WI38 (cell line): ENCODE data around the gene RPP14.

Source experiments
- H3K4me3 ChIP-seq: 2 replicates; pipeline ENCODE4 v1.5.1; 2011; ENCODE audit warnings: low read depth, mild to moderate bottlenecking, control low read depth, low read length
- TF ChIP-seq, protein P1 (sequence below): IDR thresholded peaks from 2 replicates; pipeline ENCODE4 v1.5.1; 2012; ENCODE audit warnings: low read depth, mild to moderate bottlenecking, control low read depth, low read length

The RPP14 gene

DNA sequence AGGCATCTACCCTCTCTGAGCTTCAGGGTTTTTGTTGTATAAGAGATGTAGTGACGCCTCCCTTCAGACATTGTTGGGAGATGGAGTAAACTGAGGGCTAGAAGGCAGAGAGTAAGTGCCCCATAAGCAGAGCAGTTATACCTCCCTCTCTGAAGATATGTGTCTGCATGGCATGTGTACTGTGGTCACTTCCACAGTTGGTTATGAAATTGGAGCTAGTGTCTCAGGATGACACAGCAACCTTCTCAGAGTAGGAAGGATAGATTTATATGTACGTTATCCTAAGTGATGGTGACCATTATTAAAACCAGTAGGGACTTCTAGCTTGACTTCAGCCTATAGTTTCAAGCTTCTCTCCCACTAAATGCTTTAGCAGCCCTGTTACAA lies 44.6 kb downstream of the RPP14 start:
- no peak overlapping the region for H3K4me3 ChIP-seq
- TF ChIP-seq, protein P1, sequence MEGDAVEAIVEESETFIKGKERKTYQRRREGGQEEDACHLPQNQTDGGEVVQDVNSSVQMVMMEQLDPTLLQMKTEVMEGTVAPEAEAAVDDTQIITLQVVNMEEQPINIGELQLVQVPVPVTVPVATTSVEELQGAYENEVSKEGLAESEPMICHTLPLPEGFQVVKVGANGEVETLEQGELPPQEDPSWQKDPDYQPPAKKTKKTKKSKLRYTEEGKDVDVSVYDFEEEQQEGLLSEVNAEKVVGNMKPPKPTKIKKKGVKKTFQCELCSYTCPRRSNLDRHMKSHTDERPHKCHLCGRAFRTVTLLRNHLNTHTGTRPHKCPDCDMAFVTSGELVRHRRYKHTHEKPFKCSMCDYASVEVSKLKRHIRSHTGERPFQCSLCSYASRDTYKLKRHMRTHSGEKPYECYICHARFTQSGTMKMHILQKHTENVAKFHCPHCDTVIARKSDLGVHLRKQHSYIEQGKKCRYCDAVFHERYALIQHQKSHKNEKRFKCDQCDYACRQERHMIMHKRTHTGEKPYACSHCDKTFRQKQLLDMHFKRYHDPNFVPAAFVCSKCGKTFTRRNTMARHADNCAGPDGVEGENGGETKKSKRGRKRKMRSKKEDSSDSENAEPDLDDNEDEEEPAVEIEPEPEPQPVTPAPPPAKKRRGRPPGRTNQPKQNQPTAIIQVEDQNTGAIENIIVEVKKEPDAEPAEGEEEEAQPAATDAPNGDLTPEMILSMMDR, result no peak

DNA sequence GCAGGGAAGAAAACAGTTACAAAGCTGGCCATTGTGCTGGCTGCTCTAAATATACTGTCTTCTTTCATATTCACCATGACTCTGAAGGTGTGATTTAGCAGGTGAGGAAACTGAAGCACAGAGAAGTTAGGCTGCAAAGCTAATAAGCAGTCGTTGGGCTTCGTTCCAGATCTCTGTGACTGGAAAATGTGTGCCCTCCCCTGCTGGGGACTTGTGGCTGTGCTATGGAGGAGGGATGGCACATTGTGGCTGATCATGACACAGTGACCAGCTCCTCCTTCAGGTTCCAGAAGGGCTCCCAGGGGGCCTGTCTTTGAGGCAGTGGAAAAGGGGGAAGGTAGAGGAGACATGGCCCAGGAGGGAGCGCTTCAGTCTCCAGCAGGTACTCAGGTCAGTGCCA lies 45.9 kb downstream of the RPP14 start:
- no peak overlapping the region for H3K4me3 ChIP-seq
- TF ChIP-seq, protein P1, result no peak

DNA sequence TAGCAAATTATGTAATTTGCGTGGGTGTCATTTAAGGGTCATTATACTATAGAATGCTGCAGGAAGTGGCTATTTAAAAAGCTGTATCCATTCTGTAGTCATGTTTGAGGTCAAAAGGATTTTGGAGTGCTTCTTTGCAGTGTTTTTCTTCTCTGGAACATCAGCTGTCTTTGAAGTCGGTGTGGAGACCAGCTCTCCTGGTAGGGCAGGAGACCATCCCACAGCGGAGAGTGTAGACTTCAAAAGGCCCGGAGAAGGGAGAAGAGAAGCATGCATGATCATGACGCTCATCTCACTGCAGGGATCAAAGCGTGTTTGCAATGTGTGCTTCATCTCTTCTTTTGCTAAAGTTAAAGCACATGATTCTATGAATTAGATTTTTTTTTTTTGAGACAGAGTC lies 46.6 kb downstream of the RPP14 start:
- TF ChIP-seq, protein P1, result no peak
- no peak overlapping the region for H3K4me3 ChIP-seq

- TF ChIP-seq, protein P1, result peak; percentile 8; the same call in 1 of the 2 replicates
- no peak overlapping the region for H3K4me3 ChIP-seq
These were observed 47.9 kb downstream of the RPP14 start for GRCh38 chr3:58353722-58354553.

GRCh38 chr3:58355179-58355578 lies 49.1 kb downstream of the RPP14 start:
- TF ChIP-seq, protein P1, result no peak
- H3K4me3 ChIP-seq, result no peak overlapping the region

GRCh38 chr3:58356054-58356453 lies 50.0 kb downstream of the RPP14 start:
- no peak overlapping the region for H3K4me3 ChIP-seq
- TF ChIP-seq, protein P1, result no peak

- TF ChIP-seq, protein P1, result no peak
These were observed 51.4 kb downstream of the RPP14 start for GRCh38 chr3:58357402-58357801.

More at GRCh38 chr3:58357402-58357801, 51.4 kb downstream of the RPP14 start:
- no peak overlapping the region for H3K4me3 ChIP-seq
